B cell (primary cell): ENCODE measurements around the gene KIAA1217.

Source experiments
- EZH2 ChIP-seq: IDR thresholded peaks from 2 replicates; pipeline ENCODE4 v1.6.1; 2012; ENCODE audit warnings: borderline replicate concordance, low read depth, mild to moderate bottlenecking, moderate library complexity, low read length; ENCODE audit not compliant: insufficient read depth, poor library complexity, severe bottlenecking
- TF ChIP-seq, protein P1 (sequence below): fragments of 200-600 bp; IDR thresholded peaks from one replicate; pipeline ENCODE4 v1.8.0; 2022; ENCODE audit warnings: antibody characterized with exemption, mild to moderate bottlenecking

DNA sequence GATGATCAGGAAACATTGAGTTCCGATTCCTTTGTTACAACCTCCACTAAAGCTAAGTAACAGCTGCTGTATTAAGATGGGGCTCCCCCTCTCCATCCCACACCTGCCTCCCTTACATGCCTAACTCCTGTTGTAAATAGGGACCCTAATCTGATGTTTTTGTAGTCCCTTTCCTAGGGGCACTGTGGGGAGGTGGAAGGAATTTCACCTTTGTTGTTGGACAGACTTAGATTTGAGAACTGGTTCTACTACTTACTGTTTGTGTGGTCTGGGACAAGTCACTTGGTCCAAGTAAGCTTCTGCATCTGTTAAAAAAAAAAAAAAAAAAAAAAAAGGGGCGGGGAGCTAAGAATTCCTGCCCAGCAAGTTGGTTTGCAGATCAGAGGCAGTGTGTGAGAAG is 42.6 kb downstream of the KIAA1217 start:
- TF ChIP-seq, protein P1, sequence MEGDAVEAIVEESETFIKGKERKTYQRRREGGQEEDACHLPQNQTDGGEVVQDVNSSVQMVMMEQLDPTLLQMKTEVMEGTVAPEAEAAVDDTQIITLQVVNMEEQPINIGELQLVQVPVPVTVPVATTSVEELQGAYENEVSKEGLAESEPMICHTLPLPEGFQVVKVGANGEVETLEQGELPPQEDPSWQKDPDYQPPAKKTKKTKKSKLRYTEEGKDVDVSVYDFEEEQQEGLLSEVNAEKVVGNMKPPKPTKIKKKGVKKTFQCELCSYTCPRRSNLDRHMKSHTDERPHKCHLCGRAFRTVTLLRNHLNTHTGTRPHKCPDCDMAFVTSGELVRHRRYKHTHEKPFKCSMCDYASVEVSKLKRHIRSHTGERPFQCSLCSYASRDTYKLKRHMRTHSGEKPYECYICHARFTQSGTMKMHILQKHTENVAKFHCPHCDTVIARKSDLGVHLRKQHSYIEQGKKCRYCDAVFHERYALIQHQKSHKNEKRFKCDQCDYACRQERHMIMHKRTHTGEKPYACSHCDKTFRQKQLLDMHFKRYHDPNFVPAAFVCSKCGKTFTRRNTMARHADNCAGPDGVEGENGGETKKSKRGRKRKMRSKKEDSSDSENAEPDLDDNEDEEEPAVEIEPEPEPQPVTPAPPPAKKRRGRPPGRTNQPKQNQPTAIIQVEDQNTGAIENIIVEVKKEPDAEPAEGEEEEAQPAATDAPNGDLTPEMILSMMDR = no peak
- TF ChIP-seq EZH2 = no peak
